HG02970 (cell line): ENCODE results near the gene POLD3.
"Not testable (repeated sequence)": the region's sequence is repeated elsewhere in the genome, so short reads cannot be mapped to it uniquely, and the experiment has no call there.

ENCODE experiments used
- ATAC-seq: cut with Tn5 transposase; IDR thresholded peaks from one replicate; pipeline ENCODE4 v1.9.1; 2021; ENCODE audit warnings: mild to moderate bottlenecking, moderate library complexity, moderate number of reproducible peaks; ENCODE audit not compliant: unreplicated experiment, low FRiP score

The POLD3 gene

GRCh38 chr11:74579577-74580270, 12.7 kb upstream of the POLD3 start:
- ATAC-seq = no peak

DNA sequence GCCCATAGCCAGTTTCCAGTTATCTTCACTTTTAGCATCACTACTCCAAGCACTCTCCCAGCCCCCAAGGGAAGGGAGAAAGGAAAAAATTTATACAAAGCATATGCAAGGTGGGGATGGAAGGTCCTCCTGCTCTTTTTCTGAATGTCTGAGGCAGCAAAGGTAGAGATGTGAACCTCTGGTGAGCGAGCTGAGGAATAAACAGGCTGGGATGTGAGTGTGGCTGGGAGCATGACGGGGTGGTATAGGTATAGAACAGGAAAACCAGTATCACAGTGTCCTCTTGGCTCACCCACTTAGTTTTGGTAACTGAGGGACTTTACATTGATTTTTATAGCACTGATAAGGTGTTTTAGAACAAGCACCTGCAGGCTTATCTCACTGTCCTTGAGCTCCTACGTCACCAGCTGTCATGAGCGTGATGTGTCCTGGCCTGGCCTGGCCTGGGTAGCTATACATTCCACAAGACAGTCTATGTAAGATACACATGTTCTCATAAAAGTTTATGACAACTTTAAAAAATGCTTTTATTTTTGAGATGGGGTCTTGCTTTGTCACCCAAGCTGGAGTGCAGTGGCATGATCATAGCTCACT, 10.3 kb upstream of the POLD3 start:
- ATAC-seq = no peak

DNA sequence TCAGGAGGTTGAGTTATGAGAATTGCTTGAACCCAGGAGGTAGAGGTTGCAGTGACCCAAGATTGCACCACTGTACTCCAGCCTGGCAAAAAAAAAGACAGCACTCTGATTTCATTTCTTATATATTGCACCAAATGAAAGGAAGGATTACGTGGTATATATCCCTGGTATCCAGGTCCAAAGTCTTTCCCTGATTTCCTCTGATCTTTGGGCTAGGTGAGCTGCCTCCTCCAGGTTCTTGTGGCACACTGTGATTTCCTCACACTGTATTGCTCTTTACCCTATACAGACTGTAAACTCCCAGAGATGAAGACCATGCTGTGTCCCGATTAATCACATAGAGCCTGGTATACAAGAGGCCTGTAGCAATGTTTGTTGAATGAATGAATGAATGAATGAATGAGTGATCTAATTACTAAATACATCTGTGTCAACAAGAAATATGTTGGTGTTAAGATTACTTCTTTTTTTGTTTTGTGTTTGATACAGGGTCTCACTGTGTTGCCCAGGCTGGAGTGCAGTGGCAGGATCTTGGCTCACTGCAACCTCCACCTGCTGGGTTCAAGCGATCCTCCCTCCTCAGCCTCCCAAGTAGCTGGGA, 9.3 kb upstream of the POLD3 start:
- ATAC-seq = no peak

GRCh38 chr11:74590492-74590891, 1.9 kb upstream of the POLD3 start:
- not testable (repeated sequence) for ATAC-seq

- ATAC-seq = no peak
Observed at GRCh38 chr11:74592063-74592440, 330 bp upstream of the POLD3 start.

DNA sequence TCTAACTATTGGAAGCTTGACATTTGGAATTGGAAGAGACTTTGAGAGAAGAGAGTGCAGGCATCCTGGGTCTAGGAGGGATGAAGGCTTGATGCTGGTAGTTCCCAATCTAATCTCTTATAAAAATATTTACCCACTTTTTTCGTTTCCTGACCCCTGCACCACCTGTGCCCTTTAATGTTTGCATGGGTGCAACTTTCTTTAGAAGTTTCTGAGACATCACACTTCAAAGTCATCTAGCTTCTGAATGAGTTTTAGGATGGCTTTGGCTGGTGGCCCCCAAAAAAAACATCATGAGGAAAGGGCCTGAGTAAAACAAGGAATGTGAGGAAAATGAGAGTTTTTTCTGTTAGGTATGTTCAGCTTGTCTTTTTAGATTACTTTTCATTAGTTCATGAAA, 1.1 kb downstream of the POLD3 start:
- no peak for ATAC-seq

DNA sequence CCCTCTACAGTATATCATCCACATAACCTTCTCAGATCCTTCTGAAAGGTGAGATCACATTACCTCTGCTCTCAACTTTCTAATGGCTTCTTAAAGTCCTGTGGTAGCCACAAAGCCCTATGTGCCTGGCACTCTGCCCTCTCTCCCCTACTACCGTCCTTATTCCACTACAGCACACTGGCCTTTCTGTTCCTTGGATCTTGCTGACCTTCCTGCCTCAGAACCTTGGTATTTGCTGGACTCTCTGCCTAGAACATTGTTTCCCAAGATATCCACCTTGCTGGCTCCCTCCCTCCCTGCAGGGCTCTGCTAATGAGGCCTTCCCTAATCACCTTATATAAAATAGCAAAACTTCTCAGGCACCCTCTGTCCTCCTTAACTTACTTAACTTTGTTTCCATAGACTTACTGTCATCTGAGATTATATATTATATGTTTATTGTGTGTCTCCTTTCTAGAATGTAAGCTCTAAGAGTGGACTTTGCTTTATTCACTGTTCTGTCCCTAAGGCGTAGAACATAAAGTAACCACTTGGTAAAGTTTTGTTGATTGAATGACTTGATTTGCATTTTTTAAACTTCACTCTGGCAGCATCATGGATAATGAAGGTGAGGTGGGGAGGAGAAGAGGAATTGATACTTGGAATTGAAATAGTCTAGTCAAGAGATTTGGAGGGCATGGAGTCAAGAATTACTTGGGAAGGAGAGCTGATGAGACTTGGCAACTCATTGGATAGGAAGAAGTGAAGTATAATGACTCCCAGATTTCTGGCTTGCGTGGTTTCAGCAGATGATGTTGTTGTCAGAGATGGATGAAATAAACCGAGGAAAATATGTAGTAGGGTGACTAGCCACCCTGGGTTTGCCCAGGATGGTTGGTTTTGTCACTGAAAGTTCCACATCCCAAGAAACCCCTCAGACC, 10.5 kb downstream of the POLD3 start:
- ATAC-seq = no peak

GRCh38 chr11:74603845-74604244, 11.5 kb downstream of the POLD3 start:
- ATAC-seq = no peak

- ATAC-seq = no peak
Observed at GRCh38 chr11:74604311-74604710, 11.9 kb downstream of the POLD3 start.

DNA sequence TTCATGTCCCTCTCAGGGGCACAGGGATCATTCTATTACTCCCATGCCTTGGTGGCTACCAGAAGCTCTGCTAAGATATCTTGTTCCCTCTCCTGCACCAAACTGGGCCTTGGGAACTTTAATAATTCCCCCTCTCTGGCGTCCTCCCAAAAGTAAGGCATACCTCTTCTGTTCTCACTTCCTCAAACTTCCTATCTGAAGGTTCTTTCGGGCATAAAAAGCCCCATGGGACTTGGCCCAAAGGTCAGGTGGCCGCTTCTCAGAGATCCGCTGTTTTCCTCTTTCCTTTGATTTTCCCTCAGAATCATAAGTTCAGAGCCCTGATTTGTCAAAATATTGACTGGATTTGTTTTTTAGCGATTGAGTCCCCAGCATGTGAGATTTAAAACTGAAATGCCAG, 13.0 kb downstream of the POLD3 start:
- ATAC-seq = no peak

DNA sequence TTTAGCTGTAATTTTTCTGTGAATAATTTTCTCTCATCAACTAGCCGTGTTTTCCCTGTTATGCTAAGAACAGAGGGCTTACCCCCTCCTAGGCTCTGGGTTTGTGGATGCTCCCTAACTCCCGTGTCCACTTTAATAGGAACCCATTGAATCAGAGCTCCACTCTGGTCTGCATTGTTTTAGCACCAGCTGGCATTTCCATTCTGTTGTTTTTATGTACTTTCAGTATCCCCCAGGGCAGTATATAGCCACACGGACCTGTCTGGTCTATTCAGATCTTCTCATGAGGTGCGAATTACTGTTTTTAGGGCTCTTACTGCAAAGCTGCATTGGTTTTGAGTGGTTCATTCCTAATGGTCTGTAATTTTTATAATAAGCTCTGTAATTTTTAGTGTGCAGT, 16.0 kb downstream of the POLD3 start:
- ATAC-seq = no peak

GRCh38 chr11:74611369-74611861, 19.0 kb downstream of the POLD3 start:
- ATAC-seq = no peak

DNA sequence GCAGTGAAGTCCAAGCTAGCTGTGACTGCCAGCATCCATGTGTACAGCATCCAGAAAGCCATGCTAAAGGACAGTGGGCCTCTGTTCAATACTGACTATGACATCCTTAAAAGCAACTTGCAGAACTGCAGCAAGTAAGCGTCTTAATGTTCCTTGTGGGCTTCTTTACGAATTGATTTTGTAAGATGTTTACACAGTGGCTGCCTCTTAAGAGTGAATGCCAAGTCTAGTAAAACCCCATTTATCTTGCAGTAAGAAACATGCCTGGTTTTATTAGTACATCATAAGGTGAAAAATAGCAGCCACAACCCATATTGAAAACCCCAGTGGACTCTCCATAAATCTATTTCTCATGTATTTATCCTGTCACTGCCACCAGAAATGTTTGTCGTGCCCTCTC, 20.5 kb downstream of the POLD3 start:
- no peak for ATAC-seq

GRCh38 chr11:74615311-74615710, 22.9 kb downstream of the POLD3 start:
- ATAC-seq = no peak

- ATAC-seq = no peak
Observed at GRCh38 chr11:74615988-74616387, 23.6 kb downstream of the POLD3 start.

- no peak for ATAC-seq
Observed at GRCh38 chr11:74620531-74620930, 28.1 kb downstream of the POLD3 start.

DNA sequence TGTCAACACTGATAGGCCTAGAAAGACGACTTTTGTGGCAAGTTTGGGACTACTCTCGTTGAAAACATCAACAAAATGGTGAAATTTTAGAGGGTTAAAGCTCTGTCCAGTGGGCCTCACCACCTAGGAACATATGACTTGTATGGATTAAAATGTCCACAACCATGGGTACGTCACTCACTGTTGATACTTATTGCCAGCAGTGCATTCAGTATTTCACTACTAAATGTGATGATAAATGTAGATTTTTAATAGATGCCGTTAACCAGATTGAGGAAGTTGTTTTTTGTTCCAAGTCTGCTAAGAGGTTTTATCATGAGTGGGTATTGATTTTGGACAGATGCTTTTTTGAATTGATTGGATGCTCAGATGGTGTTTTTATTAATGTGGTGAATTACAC, 33.7 kb downstream of the POLD3 start:
- ATAC-seq = no peak

- ATAC-seq = no peak
Observed at GRCh38 chr11:74626604-74627003, 34.2 kb downstream of the POLD3 start.

DNA sequence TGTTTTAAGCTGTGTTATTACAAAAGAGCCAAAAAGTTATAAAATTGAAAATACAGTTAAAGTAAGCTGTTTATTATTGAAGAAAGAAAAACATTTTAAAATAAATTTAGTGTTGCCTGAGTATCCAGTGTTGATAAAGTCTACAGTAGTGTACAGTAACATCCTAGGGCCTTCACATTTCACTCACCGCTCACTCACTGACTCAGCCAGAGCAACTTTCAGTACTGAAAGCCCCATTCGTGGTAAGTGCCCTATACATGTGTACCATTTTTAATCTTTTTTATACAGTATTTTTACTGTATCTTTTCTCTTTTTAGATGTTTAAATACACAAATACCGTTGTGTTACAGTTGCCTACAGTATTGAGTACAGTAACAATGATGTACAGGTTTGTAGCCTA, 35.0 kb downstream of the POLD3 start:
- no peak for ATAC-seq

GRCh38 chr11:74630043-74630442, 37.7 kb downstream of the POLD3 start:
- no peak for ATAC-seq
